WTC11 (cell line): Measurements from ENCODE around the gene PPME1. TPM values are rescaled to one million over a fixed set of nuclear protein-coding genes. Genes with fewer than 3 reads are reported as not detected.
A peak's percentile ranks its signal among the peaks of the same experiment; 100 is the strongest.

Experiments
- ATAC-seq: fragments of 200-7000 bp; cut with Tn5 transposase; 2 replicates; pipeline ENCODE4 v1.10.0; 2021; ENCODE audit warnings: mild to moderate bottlenecking, moderate library complexity
- CTCF ChIA-PET: fragments of 300-600 bp; sonication (Branson Sonifier 250); formaldehyde crosslinking; loops from one replicate; lab custom pipeline; 2021; ENCODE audit warnings: antibody characterized with exemption; lab: Charles Lee
- POLR2A ChIA-PET: fragments of 350-600 bp; sonication (Branson Sonifier 250); formaldehyde crosslinking; loops from one replicate; lab custom pipeline; 2021; ENCODE audit warnings: antibody characterized with exemption; lab: Charles Lee
- DNase-seq: peaks from one replicate; pipeline ENCODE4 v3.0.0; 2021; ENCODE audit warnings: low spot score
- H3K27ac Mint-ChIP-seq: 2 replicates; pipeline ENCODE4 v1.8.0; 2021; ENCODE audit warnings: mixed read lengths
- H3K27me3 Mint-ChIP-seq: 2 replicates; pipeline ENCODE4 v1.8.0; 2021; ENCODE audit warnings: low read depth, mild to moderate bottlenecking, moderate library complexity, mixed read lengths
- H3K36me3 Mint-ChIP-seq: 2 replicates; pipeline ENCODE4 v1.8.0; 2021; ENCODE audit warnings: mixed read lengths
- H3K4me1 Mint-ChIP-seq: 2 replicates; pipeline ENCODE4 v1.8.0; 2022; ENCODE audit warnings: mixed read lengths
- H3K4me3 Mint-ChIP-seq: 2 replicates; pipeline ENCODE4 v1.8.0; 2021; ENCODE audit warnings: mild to moderate bottlenecking, moderate library complexity, mixed read lengths
- H3K9me3 Mint-ChIP-seq: 2 replicates; pipeline ENCODE4 v1.8.0; 2021; ENCODE audit warnings: mixed read lengths
- ATF2 ChIP-seq: sonication (generic); formaldehyde crosslinking; IDR thresholded peaks from 2 replicates; pipeline ENCODE4 v1.8.1; 2022; ENCODE audit warnings: low read depth, missing genetic modification reagents, borderline replicate concordance
- CBFB ChIP-seq: sonication (generic); formaldehyde crosslinking; IDR thresholded peaks from 2 replicates; pipeline ENCODE4 v1.8.1; 2022; ENCODE audit warnings: mild to moderate bottlenecking, low read depth, missing genetic modification reagents
- CDX4 ChIP-seq: fragments of 250-450 bp; sonication (Bioruptor Pico); IDR thresholded peaks from 2 replicates; pipeline ENCODE4 v1.9.0; 2021; ENCODE audit warnings: moderate library complexity, mild to moderate bottlenecking, inconsistent platforms, borderline replicate concordance
- ELF4 ChIP-seq: sonication (generic); formaldehyde crosslinking; IDR thresholded peaks from 2 replicates; pipeline ENCODE4 v1.8.1; 2022; ENCODE audit warnings: low read depth, mild to moderate bottlenecking, moderate library complexity, missing genetic modification reagents
- EMX1 ChIP-seq: fragments of 250-450 bp; sonication (Bioruptor Pico); IDR thresholded peaks from 2 replicates; pipeline ENCODE4 v1.8.0; 2021; ENCODE audit warnings: mild to moderate bottlenecking
- FOXJ3 ChIP-seq: sonication (generic); formaldehyde crosslinking; IDR thresholded peaks from 2 replicates; pipeline ENCODE4 v1.9.0; 2021; ENCODE audit warnings: missing genetic modification reagents, mild to moderate bottlenecking, borderline replicate concordance
- IRF1 ChIP-seq: sonication (generic); formaldehyde crosslinking; IDR thresholded peaks from 2 replicates; pipeline ENCODE4 v1.8.0; 2023; ENCODE audit warnings: missing genetic modification reagents
- NFE2L1 ChIP-seq: sonication (generic); formaldehyde crosslinking; IDR thresholded peaks from 2 replicates; pipeline ENCODE4 v1.8.1; 2023; ENCODE audit warnings: missing genetic modification reagents
- NR2C2 ChIP-seq: sonication (generic); formaldehyde crosslinking; IDR thresholded peaks from 2 replicates; pipeline ENCODE4 v1.8.0; 2022; ENCODE audit warnings: mild to moderate bottlenecking, missing genetic modification reagents
- RORB ChIP-seq: fragments of 250-450 bp; sonication (Bioruptor Pico); IDR thresholded peaks from 2 replicates; pipeline ENCODE4 v1.9.0; 2021; ENCODE audit warnings: mild to moderate bottlenecking
- SMAD4 ChIP-seq: sonication (generic); formaldehyde crosslinking; IDR thresholded peaks from 2 replicates; pipeline ENCODE4 v1.8.0; 2022; ENCODE audit warnings: mild to moderate bottlenecking, missing genetic modification reagents
- SP1 ChIP-seq: sonication (generic); formaldehyde crosslinking; conservative IDR thresholded peaks from 2 replicates; pipeline ENCODE4 v1.8.1; 2022; ENCODE audit warnings: missing genetic modification reagents
- TCF7 ChIP-seq: sonication (generic); formaldehyde crosslinking; IDR thresholded peaks from 2 replicates; pipeline ENCODE4 v1.8.0; 2022; ENCODE audit warnings: mild to moderate bottlenecking, low read depth, missing genetic modification reagents, moderate library complexity
- USF2 ChIP-seq: sonication (generic); formaldehyde crosslinking; IDR thresholded peaks from 2 replicates; pipeline ENCODE4 v1.8.1; 2023; ENCODE audit warnings: mild to moderate bottlenecking, missing genetic modification reagents, moderate library complexity
- ZBTB21 ChIP-seq: sonication (generic); formaldehyde crosslinking; IDR thresholded peaks from 2 replicates; pipeline ENCODE4 v1.8.1; 2023; ENCODE audit warnings: mild to moderate bottlenecking, missing genetic modification reagents, borderline replicate concordance
- ZNF121 ChIP-seq: sonication (generic); formaldehyde crosslinking; IDR thresholded peaks from 2 replicates; pipeline ENCODE4 v1.8.0; 2023; ENCODE audit warnings: missing genetic modification reagents
- ZNF416 ChIP-seq: fragments of 250-450 bp; sonication (Bioruptor Pico); IDR thresholded peaks from 2 replicates; pipeline ENCODE4 v1.9.0; 2021; ENCODE audit warnings: mild to moderate bottlenecking, inconsistent platforms
- total RNA-seq: library from RNA; stranded (reverse); gene quantifications from 3 replicates; pipeline ENCODE4 v1.2.3, GENCODE V29; 2021
- TF ChIP-seq, protein P1 (sequence below): fragments of 250-450 bp; sonication (Bioruptor Pico); IDR thresholded peaks from 2 replicates; pipeline ENCODE4 v1.8.0; 2021; ENCODE audit warnings: mild to moderate bottlenecking
- TF ChIP-seq, protein P2 (sequence below): sonication (generic); formaldehyde crosslinking; IDR thresholded peaks from 2 replicates; pipeline ENCODE4 v1.8.0; 2022; ENCODE audit warnings: mild to moderate bottlenecking, missing genetic modification reagents

The PPME1 gene
- total RNA-seq, 1 experiment from 2014 or later: 42.5 TPM

DNA sequence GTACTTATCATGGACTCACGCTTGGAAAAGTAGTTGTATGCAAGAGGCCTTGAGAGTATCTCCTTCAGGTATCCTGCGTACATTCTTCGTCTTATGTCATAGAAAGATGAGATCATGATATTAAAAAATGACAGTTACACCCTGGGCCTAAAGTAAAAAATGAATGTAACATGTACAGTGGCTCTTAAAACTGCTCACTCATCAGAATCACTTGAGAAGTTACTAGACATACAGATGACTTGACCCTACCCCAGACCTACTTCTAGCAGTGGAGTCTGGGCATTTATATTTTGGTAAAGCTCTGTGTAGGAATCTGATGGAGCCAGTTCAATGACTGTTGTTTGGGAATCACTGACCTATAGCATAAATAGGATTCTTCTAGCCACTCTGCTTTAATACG lies 54.5 kb downstream of the PPME1 start (continued):
- no peak for TF ChIP-seq ATF2 (CRISPR knock-in tag)
- TF ChIP-seq ZNF121: no peak
- no peak for TF ChIP-seq ELF4 (CRISPR knock-in tag)
- TF ChIP-seq, protein P1, sequence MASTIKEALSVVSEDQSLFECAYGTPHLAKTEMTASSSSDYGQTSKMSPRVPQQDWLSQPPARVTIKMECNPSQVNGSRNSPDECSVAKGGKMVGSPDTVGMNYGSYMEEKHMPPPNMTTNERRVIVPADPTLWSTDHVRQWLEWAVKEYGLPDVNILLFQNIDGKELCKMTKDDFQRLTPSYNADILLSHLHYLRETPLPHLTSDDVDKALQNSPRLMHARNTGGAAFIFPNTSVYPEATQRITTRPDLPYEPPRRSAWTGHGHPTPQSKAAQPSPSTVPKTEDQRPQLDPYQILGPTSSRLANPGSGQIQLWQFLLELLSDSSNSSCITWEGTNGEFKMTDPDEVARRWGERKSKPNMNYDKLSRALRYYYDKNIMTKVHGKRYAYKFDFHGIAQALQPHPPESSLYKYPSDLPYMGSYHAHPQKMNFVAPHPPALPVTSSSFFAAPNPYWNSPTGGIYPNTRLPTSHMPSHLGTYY (CRISPR knock-in tag): no peak
- no peak for TF ChIP-seq SMAD4 (CRISPR knock-in tag)
- no peak for TF ChIP-seq ZNF416 (CRISPR knock-in tag)
- TF ChIP-seq EMX1: no peak
- no peak for TF ChIP-seq TCF7 (CRISPR knock-in tag)
- no peak for TF ChIP-seq USF2 (CRISPR knock-in tag)
- TF ChIP-seq, protein P2, sequence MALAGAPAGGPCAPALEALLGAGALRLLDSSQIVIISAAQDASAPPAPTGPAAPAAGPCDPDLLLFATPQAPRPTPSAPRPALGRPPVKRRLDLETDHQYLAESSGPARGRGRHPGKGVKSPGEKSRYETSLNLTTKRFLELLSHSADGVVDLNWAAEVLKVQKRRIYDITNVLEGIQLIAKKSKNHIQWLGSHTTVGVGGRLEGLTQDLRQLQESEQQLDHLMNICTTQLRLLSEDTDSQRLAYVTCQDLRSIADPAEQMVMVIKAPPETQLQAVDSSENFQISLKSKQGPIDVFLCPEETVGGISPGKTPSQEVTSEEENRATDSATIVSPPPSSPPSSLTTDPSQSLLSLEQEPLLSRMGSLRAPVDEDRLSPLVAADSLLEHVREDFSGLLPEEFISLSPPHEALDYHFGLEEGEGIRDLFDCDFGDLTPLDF (CRISPR knock-in tag): no peak
- no peak for TF ChIP-seq FOXJ3 (CRISPR knock-in tag)
- TF ChIP-seq CDX4 (CRISPR knock-in tag): no peak
- no peak for TF ChIP-seq SP1
- no peak for TF ChIP-seq CBFB (CRISPR knock-in tag)

GRCh38 chr11:74226907-74227306 lies 55.8 kb downstream of the PPME1 start:
- ATAC-seq: peak; percentile 71
- Mint-ChIP-seq H3K4me3 (no peak overlapping the region), H3K27me3 (no peaks in the 10 kb centered on the region), H3K36me3 (peaks cover 23% of the 10 kb centered on the region), H3K9me3 (peaks cover 4% of the 10 kb centered on the region; the same call in 1 of the 2 replicates), H3K27ac (no peak overlapping the region), H3K4me1 (peaks cover 11% of the 10 kb centered on the region)
- ChIA-PET POLR2A (no interaction called here), CTCF (no interaction called here)
- no peak for DNase-seq
- no peak for TF ChIP-seq IRF1 (CRISPR knock-in tag)
- no peak for TF ChIP-seq RORB (CRISPR knock-in tag)

DNA sequence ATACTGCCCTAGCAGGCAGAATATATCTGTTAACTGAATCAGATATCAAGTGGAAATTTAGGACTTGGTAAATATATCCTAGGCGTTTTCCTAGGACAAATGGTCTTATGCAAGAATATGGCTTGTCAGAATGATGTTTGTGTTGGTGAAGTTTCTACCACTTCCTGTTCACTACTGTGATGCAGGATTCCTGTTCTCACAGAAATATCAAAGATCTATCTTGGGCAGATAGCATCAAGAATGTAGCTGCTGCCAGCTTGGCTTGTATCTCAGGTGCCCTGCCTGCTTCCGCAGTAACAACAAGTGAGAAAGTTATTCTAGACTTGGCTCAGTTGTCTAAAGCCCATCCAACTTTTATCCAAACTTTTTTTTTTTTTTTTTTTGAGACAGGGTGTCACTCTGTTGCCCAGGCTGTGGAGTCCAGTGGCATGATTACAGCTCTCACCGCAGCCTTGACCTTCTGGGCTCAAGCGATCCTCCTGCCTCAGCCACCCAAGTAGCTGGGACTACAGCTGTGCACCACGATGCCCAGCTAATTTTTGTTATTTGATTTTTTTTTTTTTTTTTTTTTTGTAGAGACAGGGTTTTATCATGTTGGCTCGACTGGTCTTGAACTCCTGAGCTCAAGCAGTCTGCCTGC lies 61.3 kb downstream of the PPME1 start:
- Mint-ChIP-seq H3K4me1 (peaks cover 3% of the 10 kb centered on the region), H3K27me3 (no peaks in the 10 kb centered on the region), H3K27ac (no peak overlapping the region), H3K9me3 (no peaks in the 10 kb centered on the region), H3K36me3 (peaks cover 13% of the 10 kb centered on the region; the same call in 1 of the 2 replicates), H3K4me3 (no peak overlapping the region)
- no peak for DNase-seq
- ATAC-seq: no peak
- CTCF ChIA-PET: interaction anchor here (0.7 kb wide), 1 partner anchor 221 kb away, joined by 3 read pairs; no protein-coding TSS in a partner anchor
- TF ChIP-seq NR2C2 (CRISPR knock-in tag) (no peak), NFE2L1 (CRISPR knock-in tag) (no peak), ZBTB21 (no peak)
- POLR2A ChIA-PET: interaction anchor here (0.7 kb wide), 2 partner anchors 220 to 488 kb away, joined by 3 to 4 read pairs; no protein-coding TSS in a partner anchor
